Astrocyte (in vitro differentiated cells and primary cell): ENCODE measurements around the gene KIAA1586. TPM values are rescaled to one million over a fixed set of nuclear protein-coding genes. Genes with fewer than 3 reads are reported as not detected.
A peak's percentile ranks its signal among the peaks of the same experiment; 100 is the strongest.

Experiments used
- DNase-seq: peaks from one replicate; pipeline ENCODE4 v3.0.0-alpha.2; 2010; ENCODE audit warnings: low read depth
- FAIRE-seq: peaks from 2 replicates; lab custom pipeline; 2011; peaks lifted over from hg19 to GRCh38; lab: Jason Lieb, UNC
- H2AFZ ChIP-seq: 2 replicates; pipeline ENCODE4 v1.6.0; 2012; ENCODE audit warnings: low read depth, low read length, inconsistent platforms
- H3K27ac ChIP-seq: 2 replicates; pipeline ENCODE4 v1.5.1; 2011; ENCODE audit warnings: low read depth, low read length, inconsistent platforms
- H3K27me3 ChIP-seq: 2 replicates; pipeline ENCODE4 v1.6.0; 2011; ENCODE audit warnings: low read length, inconsistent platforms; ENCODE audit not compliant: insufficient read depth
- H3K36me3 ChIP-seq: 2 replicates; pipeline ENCODE4 v1.5.1; 2011; ENCODE audit warnings: low read length, inconsistent platforms; ENCODE audit not compliant: insufficient read depth
- H3K4me1 ChIP-seq: 2 replicates; pipeline ENCODE4 v1.5.1; 2011; ENCODE audit warnings: low read length, inconsistent platforms; ENCODE audit not compliant: insufficient read depth
- H3K4me2 ChIP-seq: 2 replicates; pipeline ENCODE4 v1.6.0; 2012; ENCODE audit warnings: low read length, inconsistent platforms
- H3K4me3 ChIP-seq: 2 replicates; pipeline ENCODE4 v1.5.1; 2011; ENCODE audit warnings: low read depth, mild to moderate bottlenecking, low read length, inconsistent platforms; ENCODE audit not compliant: insufficient read depth
- H3K79me2 ChIP-seq: 2 replicates; pipeline ENCODE4 v1.6.0; 2012; ENCODE audit warnings: mild to moderate bottlenecking, low read length, inconsistent platforms; ENCODE audit not compliant: insufficient read depth
- H3K9ac ChIP-seq: 2 replicates; pipeline ENCODE4 v1.6.0; 2012; ENCODE audit warnings: mild to moderate bottlenecking, low read length, inconsistent platforms
- H3K9me3 ChIP-seq: 2 replicates; pipeline ENCODE4 v1.5.1; 2012; ENCODE audit warnings: low read depth, mild to moderate bottlenecking, low read length, inconsistent platforms; ENCODE audit not compliant: insufficient read depth
- H4K20me1 ChIP-seq: 2 replicates; pipeline ENCODE4 v1.6.0; 2012; ENCODE audit warnings: low read length, inconsistent platforms; ENCODE audit not compliant: insufficient read depth
- H3K27ac Mint-ChIP-seq: one replicate; pipeline ENCODE4 v1.8.0; 2021; ENCODE audit warnings: mild to moderate bottlenecking, mixed read lengths; ENCODE audit not compliant: unreplicated experiment
- H3K27me3 Mint-ChIP-seq: one replicate; pipeline ENCODE4 v1.8.0; 2021; ENCODE audit warnings: low read depth, mixed read lengths; ENCODE audit not compliant: unreplicated experiment
- H3K36me3 Mint-ChIP-seq: one replicate; pipeline ENCODE4 v1.8.0; 2021; ENCODE audit warnings: low read depth, mixed read lengths; ENCODE audit not compliant: unreplicated experiment
- H3K4me1 Mint-ChIP-seq: one replicate; pipeline ENCODE4 v1.8.0; 2021; ENCODE audit warnings: low read depth, mixed read lengths; ENCODE audit not compliant: unreplicated experiment
- H3K4me3 Mint-ChIP-seq: one replicate; pipeline ENCODE4 v1.8.0; 2021; ENCODE audit warnings: mild to moderate bottlenecking, moderate library complexity, mixed read lengths; ENCODE audit not compliant: unreplicated experiment
- H3K9me3 Mint-ChIP-seq: one replicate; pipeline ENCODE4 v1.8.0; 2021; ENCODE audit warnings: mild to moderate bottlenecking, mixed read lengths; ENCODE audit not compliant: unreplicated experiment
- CTCF ChIP-seq: IDR thresholded peaks from 2 replicates; pipeline ENCODE4 v1.5.1; 2011; ENCODE audit warnings: low read depth, mild to moderate bottlenecking, inconsistent platforms, low read length, moderate library complexity; ENCODE audit not compliant: insufficient read depth
- EZH2 ChIP-seq: IDR thresholded peaks from 2 replicates; pipeline ENCODE4 v1.6.1; 2012; ENCODE audit warnings: mild to moderate bottlenecking, low read length, inconsistent platforms; ENCODE audit not compliant: insufficient read depth
- total RNA-seq: library from RNA; stranded (reverse); gene quantifications from 2 replicates; pipeline ENCODE4 v1.2.1, GENCODE V29; 2021

Gene KIAA1586
- total RNA-seq, 1 donor from 2014 or later, result 17.6 TPM

- H3K79me2 ChIP-seq, result no peaks in the 10 kb centered on the region
- no peak overlapping the region for H3K4me2 ChIP-seq
- H3K9me3 ChIP-seq, result no peaks in the 10 kb centered on the region
- H3K27me3 Mint-ChIP-seq, result no peaks in the 10 kb centered on the region
- peak overlapping the region; percentile 1 for H3K27ac ChIP-seq
- peaks cover 9% of the 10 kb centered on the region for H3K4me1 Mint-ChIP-seq
- no peak for TF ChIP-seq CTCF
- no peak for TF ChIP-seq EZH2
- H4K20me1 ChIP-seq, result no peaks in the 10 kb centered on the region
- no peak for DNase-seq
- H3K4me3 Mint-ChIP-seq, result no peak overlapping the region
- peaks cover 3% of the 10 kb centered on the region for H3K36me3 ChIP-seq
- peaks cover 4% of the 10 kb centered on the region for H3K36me3 Mint-ChIP-seq
- no peaks in the 10 kb centered on the region for H3K9me3 Mint-ChIP-seq
- no peaks in the 10 kb centered on the region for H3K27me3 ChIP-seq
- H2AFZ ChIP-seq, result no peak overlapping the region
- peaks cover 13% of the 10 kb centered on the region for H3K4me1 ChIP-seq
- H3K4me3 ChIP-seq, result no peak overlapping the region
- no peak overlapping the region for H3K9ac ChIP-seq
- no peak for FAIRE-seq
- no peak overlapping the region for H3K27ac Mint-ChIP-seq
These were observed 22.7 kb downstream of the KIAA1586 start for GRCh38 chr6:57069228-57069627.

- peaks cover 3% of the 10 kb centered on the region for H3K36me3 ChIP-seq
- FAIRE-seq, result no peak
- no peaks in the 10 kb centered on the region for H4K20me1 ChIP-seq
- no peak overlapping the region for H3K4me3 ChIP-seq
- Mint-ChIP-seq H3K27me3 (no peaks in the 10 kb centered on the region), H3K27ac (no peak overlapping the region), H3K9me3 (no peaks in the 10 kb centered on the region), H3K36me3 (peaks cover 4% of the 10 kb centered on the region), H3K4me3 (no peak overlapping the region), H3K4me1 (peaks cover 3% of the 10 kb centered on the region)
- H3K27me3 ChIP-seq, result no peaks in the 10 kb centered on the region
- no peaks in the 10 kb centered on the region for H3K79me2 ChIP-seq
- DNase-seq, result no peak
- no peak overlapping the region for H2AFZ ChIP-seq
- TF ChIP-seq CTCF (no peak), EZH2 (no peak)
- H3K27ac ChIP-seq, result peak overlapping the region; percentile 1
- no peaks in the 10 kb centered on the region for H3K9me3 ChIP-seq
- no peak overlapping the region for H3K9ac ChIP-seq
- H3K4me1 ChIP-seq, result peaks cover 9% of the 10 kb centered on the region
- no peak overlapping the region for H3K4me2 ChIP-seq
These were observed 23.4 kb downstream of the KIAA1586 start for GRCh38 chr6:57069920-57070331.

- DNase-seq, result no peak
These were observed 25.6 kb downstream of the KIAA1586 start for GRCh38 chr6:57072108-57072507.

More at GRCh38 chr6:57072108-57072507, 25.6 kb downstream of the KIAA1586 start:
- Histone ChIP-seq H3K9ac (no peak overlapping the region), H2AFZ (no peak overlapping the region), H3K4me1 (peaks cover 9% of the 10 kb centered on the region), H3K4me2 (no peak overlapping the region), H4K20me1 (no peaks in the 10 kb centered on the region), H3K36me3 (no peaks in the 10 kb centered on the region), H3K4me3 (no peak overlapping the region), H3K9me3 (no peaks in the 10 kb centered on the region), H3K27ac (no peak overlapping the region), H3K79me2 (no peaks in the 10 kb centered on the region), H3K27me3 (no peaks in the 10 kb centered on the region)
- no peak overlapping the region for H3K27ac Mint-ChIP-seq
- no peak overlapping the region for H3K4me3 Mint-ChIP-seq
- no peak for FAIRE-seq
- peaks cover 4% of the 10 kb centered on the region for H3K36me3 Mint-ChIP-seq
- TF ChIP-seq CTCF, result no peak
- TF ChIP-seq EZH2, result no peak
- H3K9me3 Mint-ChIP-seq, result no peaks in the 10 kb centered on the region
- H3K4me1 Mint-ChIP-seq, result no peaks in the 10 kb centered on the region
- no peaks in the 10 kb centered on the region for H3K27me3 Mint-ChIP-seq
